RWPE2 (cell line): ENCODE results near the gene METTL16.

Experiments
- ATAC-seq: fragments of 200-7000 bp; cut with Tn5 transposase; 3 replicates; pipeline ENCODE4 v1.9.1; 2021; ENCODE audit warnings: low read depth
- DNase-seq: peaks from one replicate; pipeline ENCODE4 v3.0.0-alpha.2; 2020; ENCODE audit warnings: low spot score
- H3K27ac ChIP-seq: fragments of 450-650 bp; 2 replicates; pipeline ENCODE4 v1.5.1; 2017; ENCODE audit warnings: mild to moderate bottlenecking; ENCODE audit not compliant: poor library complexity, severe bottlenecking
- H3K27me3 ChIP-seq: fragments of 250-450 bp; sonication (Bioruptor Pico); 2 replicates; pipeline ENCODE4 v1.5.1; 2021; ENCODE audit warnings: mild to moderate bottlenecking, moderate library complexity; ENCODE audit not compliant: insufficient read depth, poor library complexity, severe bottlenecking
- H3K36me3 ChIP-seq: fragments of 250-450 bp; sonication (Bioruptor Pico); 2 replicates; pipeline ENCODE4 v1.5.1; 2020; ENCODE audit warnings: low read depth, mild to moderate bottlenecking, moderate library complexity
- H3K4me1 ChIP-seq: fragments of 250-450 bp; sonication (Bioruptor Pico); 2 replicates; pipeline ENCODE4 v1.5.1; 2021; ENCODE audit warnings: mild to moderate bottlenecking, moderate library complexity; ENCODE audit not compliant: insufficient read depth, poor library complexity, severe bottlenecking
- H3K4me3 ChIP-seq: fragments of 250-450 bp; sonication (Bioruptor Pico); 2 replicates; pipeline ENCODE4 v1.5.1; 2021; ENCODE audit warnings: mild to moderate bottlenecking, moderate library complexity; ENCODE audit not compliant: severe bottlenecking
- H3K9me3 ChIP-seq: fragments of 250-450 bp; sonication (Bioruptor Pico); 2 replicates; pipeline ENCODE4 v1.5.1; 2021; ENCODE audit warnings: mild to moderate bottlenecking, moderate library complexity; ENCODE audit not compliant: severe bottlenecking
- CTCF ChIP-seq: fragments of 450-650 bp; IDR thresholded peaks from one replicate; pipeline ENCODE4 v1.5.1; 2017; ENCODE audit warnings: mild to moderate bottlenecking, moderate library complexity; ENCODE audit not compliant: poor library complexity, severe bottlenecking

The METTL16 gene

DNA sequence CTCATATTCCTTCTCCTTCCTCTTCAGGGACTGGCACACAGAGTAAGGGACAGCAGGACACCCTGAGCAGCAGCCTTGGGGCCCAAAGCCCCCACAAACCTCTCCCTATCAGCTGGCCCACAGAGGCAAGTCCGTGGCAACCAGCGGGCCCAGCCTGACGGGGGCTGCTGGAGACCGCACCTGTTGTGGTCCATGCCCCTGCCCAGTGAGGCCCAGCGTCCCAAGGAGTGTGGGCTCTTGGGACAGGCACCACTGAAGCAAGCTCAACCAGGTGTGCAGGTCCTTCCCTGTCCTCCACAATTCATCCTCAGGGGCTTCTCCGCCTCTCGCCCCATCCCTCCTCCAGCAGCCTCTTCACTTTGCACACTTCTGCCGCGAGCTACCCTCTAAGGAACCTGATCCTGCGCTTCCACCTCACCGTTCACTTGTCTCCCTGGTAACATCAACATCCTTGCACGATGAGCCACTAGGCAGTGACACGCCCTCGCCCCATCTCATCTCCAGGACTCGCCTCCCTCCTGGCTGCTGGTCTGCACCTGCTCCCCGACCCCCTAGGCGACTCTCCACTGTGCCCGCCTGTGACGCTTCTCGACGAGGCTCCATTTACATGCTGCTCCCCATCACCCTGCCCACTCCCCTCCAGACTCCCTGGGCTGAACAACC lies 123.5 kb downstream of the METTL16 start:
- H3K27ac ChIP-seq: no peak overlapping the region
- H3K36me3 ChIP-seq: no peaks in the 10 kb centered on the region
- no peak for TF ChIP-seq CTCF

GRCh38 chr17:2387086-2388019 lies 124.3 kb downstream of the METTL16 start:
- Histone ChIP-seq H3K27me3 (no peaks in the 10 kb centered on the region), H3K4me3 (no peak overlapping the region), H3K9me3 (no peaks in the 10 kb centered on the region), H3K36me3 (no peaks in the 10 kb centered on the region), H3K4me1 (peaks cover 9% of the 10 kb centered on the region), H3K27ac (no peak overlapping the region)
- no peak for TF ChIP-seq CTCF
- ATAC-seq: no peak
- no peak for DNase-seq

More for the DNA sequence above, 123.5 kb downstream of the METTL16 start:
- no peak for DNase-seq
- ATAC-seq: no peak
- Histone ChIP-seq H3K4me1 (peaks cover 9% of the 10 kb centered on the region), H3K4me3 (no peak overlapping the region), H3K27me3 (no peaks in the 10 kb centered on the region), H3K9me3 (no peaks in the 10 kb centered on the region)

DNA sequence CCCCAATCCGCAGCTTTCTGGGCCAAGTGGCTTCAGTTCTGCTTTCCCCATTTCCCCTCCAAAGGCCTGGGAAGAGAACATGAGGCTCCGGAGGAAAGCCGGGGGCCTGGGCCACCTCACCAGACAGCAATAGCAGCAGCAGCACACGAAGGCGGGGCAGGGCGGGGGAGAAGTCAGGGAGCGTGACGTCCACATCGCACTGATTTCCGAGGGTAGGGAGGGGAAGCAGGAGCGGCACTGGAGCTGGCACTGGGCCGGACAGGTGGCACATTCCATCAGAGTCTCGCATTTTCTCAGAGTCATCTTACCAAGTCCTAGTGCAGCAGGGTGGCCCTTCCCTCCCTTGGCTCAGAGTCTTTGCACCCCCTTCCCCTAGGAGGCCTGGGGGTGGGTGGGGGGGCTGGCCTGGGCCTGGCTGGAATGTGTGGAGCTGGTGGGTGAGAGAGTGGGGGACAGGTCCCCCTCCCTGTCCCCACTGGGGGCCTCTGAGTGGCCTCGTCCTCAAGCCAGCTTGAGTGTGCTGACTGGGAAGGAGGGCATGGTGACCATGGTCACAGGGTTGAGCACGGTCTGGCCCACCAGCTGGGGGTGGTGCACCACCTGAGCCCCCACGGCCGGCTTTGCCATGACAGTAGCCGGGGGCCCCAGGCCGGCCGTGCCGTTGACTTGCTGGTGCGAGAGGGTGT lies 125.1 kb downstream of the METTL16 start:
- Histone ChIP-seq H3K27me3 (no peaks in the 10 kb centered on the region), H3K36me3 (no peaks in the 10 kb centered on the region), H3K4me3 (no peak overlapping the region), H3K4me1 (peaks cover 3% of the 10 kb centered on the region), H3K9me3 (no peaks in the 10 kb centered on the region), H3K27ac (peak overlapping the region; percentile 6)
- DNase-seq (peak; percentile 77), ATAC-seq (peak; percentile 47)
- no peak for TF ChIP-seq CTCF

DNA sequence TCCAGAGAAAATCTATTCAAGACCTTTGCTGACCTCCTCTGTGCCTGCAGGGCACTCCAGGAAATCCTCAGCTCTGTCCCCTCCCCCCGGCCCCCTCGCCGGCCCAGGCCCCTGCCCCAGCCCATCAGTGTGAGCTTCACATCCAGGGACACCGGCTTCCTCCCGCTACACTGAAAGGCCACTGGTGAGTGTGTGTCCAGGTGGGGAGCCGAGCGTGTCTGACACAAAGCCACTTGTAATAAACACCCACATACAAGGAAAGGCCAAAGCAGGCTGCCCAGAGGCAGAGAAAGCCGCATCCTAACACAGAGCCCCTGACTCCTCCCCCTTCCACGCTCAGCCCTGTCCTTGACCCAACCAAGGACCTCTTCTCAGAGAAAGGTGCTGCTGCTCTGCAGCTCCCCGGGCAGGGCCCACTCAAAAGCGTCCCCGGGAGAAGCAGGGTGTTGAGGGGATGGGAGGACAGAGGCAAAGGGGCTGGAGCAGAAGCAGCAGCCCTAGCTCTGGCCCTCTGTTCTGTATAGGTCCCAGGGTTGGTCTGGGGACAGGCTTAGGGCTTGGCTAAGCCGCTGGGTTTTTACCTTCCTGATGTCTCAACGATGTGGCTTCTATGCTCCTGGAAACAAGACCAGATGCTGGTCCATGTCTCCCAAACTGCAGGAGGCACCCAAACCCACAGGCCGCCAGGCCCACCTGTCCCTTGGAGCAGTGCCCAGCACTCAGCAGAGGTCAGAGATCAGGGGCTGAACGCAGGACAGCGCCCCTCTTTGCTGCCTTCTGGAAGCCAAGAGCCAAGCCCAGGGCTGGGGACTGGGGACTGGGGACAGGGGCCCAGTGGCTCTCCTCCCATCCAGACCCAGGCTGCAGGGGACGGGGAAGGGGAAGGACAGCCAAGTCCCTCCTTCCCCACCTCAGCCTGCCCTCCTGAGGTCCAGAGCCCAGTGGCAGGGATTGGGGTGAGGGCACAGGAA lies 126.2 kb downstream of the METTL16 start:
- Histone ChIP-seq H3K27ac (peak overlapping the region; percentile 6), H3K27me3 (no peaks in the 10 kb centered on the region), H3K36me3 (no peaks in the 10 kb centered on the region; the same call in 1 of the 2 replicates), H3K9me3 (no peaks in the 10 kb centered on the region), H3K4me1 (peaks cover 3% of the 10 kb centered on the region), H3K4me3 (no peak overlapping the region)
- no peak for TF ChIP-seq CTCF
- DNase-seq: no peak
- no peak; the same call in 2 of the 3 replicates for ATAC-seq
